Activated naive CD4-positive, alpha-beta T cell treated with anti-CD3 and anti-CD28 coated beads, Interleukin-2, amount 50 U/mL, for 24 hours (primary cell): Measurements from ENCODE around the gene BMPR1B.

Experiments used
- H3K27ac Mint-ChIP-seq: one replicate; pipeline ENCODE4 v1.8.0; 2021; ENCODE audit warnings: mild to moderate bottlenecking, mixed read lengths
- H3K27me3 Mint-ChIP-seq: one replicate; pipeline ENCODE4 v1.8.0; 2021; ENCODE audit warnings: mixed read lengths
- H3K36me3 Mint-ChIP-seq: one replicate; pipeline ENCODE4 v1.8.0; 2021; ENCODE audit warnings: mixed read lengths
- H3K4me1 Mint-ChIP-seq: one replicate; pipeline ENCODE4 v1.8.0; 2021; ENCODE audit warnings: mixed read lengths
- H3K4me3 Mint-ChIP-seq: one replicate; pipeline ENCODE4 v1.8.0; 2021; ENCODE audit warnings: mild to moderate bottlenecking, mixed read lengths
- H3K9me3 Mint-ChIP-seq: one replicate; pipeline ENCODE4 v1.8.0; 2021; ENCODE audit warnings: mixed read lengths

Gene BMPR1B

DNA sequence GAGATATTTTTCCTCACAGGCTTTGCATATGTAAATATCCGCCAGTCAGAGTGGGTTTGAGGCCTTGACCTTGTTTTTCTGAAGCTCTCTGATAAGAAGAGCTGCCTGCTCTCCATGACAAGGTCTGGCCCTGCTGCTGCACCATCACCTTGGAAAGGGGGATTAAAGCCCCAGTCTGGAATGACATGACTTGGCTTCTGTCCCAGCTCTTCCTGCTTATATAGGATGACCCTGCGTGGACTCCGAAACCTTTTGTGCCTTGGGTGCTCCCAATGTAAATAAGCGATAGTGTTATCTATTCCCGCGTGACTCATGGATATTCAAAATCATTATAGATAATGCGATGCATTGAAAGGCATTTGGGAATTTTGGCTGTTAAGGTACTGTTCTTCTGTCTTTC, 139.3 kb downstream of the BMPR1B start:
- Mint-ChIP-seq H3K4me3 (no peak overlapping the region), H3K9me3 (no peaks in the 10 kb centered on the region), H3K27me3 (no peaks in the 10 kb centered on the region), H3K4me1 (no peaks in the 10 kb centered on the region), H3K36me3 (no peaks in the 10 kb centered on the region), H3K27ac (no peak overlapping the region)

DNA sequence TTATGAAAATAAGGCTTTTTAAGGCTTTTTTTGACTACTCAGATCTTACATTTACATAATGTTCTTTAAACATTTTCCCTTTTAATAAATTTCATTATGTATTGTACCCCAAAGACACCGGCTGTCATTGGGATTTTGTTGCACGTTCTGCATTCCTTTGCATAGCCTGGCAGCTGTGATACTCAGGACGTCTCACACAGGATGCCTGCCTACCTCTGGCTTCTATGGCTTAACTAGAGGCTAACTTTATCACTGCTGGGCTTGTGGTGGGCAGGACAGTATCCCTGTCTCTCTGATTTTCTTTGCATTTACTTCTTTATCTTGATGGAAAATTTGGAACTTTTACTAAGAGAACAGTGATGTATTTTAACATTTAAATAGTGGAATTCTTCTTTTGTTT, 147.8 kb downstream of the BMPR1B start:
- Mint-ChIP-seq H3K9me3 (no peaks in the 10 kb centered on the region), H3K4me1 (no peaks in the 10 kb centered on the region), H3K36me3 (no peaks in the 10 kb centered on the region), H3K27ac (no peak overlapping the region), H3K27me3 (no peaks in the 10 kb centered on the region), H3K4me3 (no peak overlapping the region)

DNA sequence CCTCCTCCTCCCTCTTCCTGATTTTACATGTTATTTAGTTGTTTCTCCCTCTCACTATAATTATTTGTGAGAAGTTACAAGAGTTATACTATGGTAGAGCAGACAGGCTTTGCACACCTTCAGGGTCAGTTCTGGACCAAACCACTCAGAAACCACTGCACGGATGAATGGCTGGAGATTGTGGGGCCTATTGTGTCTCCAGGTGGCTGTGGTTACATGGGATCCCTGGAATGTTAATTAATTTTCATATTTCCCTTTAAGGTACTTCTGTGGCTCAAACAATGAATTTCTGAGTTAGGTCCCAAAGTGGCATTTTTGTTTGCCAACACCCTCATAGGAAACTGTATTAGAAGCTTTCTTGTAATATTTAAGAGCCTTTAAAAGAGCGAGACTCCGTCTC, 151.9 kb downstream of the BMPR1B start:
- H3K36me3 Mint-ChIP-seq: no peaks in the 10 kb centered on the region
- no peak overlapping the region for H3K4me3 Mint-ChIP-seq
- H3K4me1 Mint-ChIP-seq: peaks cover 3% of the 10 kb centered on the region
- H3K27me3 Mint-ChIP-seq: no peaks in the 10 kb centered on the region
- H3K27ac Mint-ChIP-seq: no peak overlapping the region
- peaks cover 4% of the 10 kb centered on the region for H3K9me3 Mint-ChIP-seq

DNA sequence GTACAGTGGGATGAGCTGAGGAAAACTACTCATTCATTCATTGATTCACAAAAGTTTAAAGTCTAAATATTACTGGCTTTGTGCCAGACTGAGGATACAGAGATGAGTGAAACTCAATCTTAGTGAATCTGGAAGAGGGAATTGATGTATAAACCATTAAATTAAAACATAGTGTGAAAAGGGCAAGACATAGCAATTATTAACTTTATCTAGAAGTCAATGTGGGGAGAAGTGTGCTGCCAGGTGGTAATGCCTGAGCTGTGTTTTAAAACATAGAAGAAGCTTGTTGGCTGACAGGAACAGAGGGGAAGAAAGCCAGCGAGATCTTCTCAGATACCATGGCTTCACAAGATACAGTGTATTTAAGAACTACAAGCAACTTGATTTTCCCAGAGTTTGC, 153.4 kb downstream of the BMPR1B start:
- Mint-ChIP-seq H3K36me3 (no peaks in the 10 kb centered on the region), H3K4me1 (peaks cover 3% of the 10 kb centered on the region), H3K27ac (no peak overlapping the region), H3K4me3 (no peak overlapping the region), H3K27me3 (no peaks in the 10 kb centered on the region), H3K9me3 (peaks cover 8% of the 10 kb centered on the region)

- no peaks in the 10 kb centered on the region for H3K27me3 Mint-ChIP-seq
These were observed 154.9 kb downstream of the BMPR1B start for GRCh38 chr4:94912606-94913005.

GRCh38 chr4:94913316-94913715, 155.6 kb downstream of the BMPR1B start:
- Mint-ChIP-seq H3K9me3 (peaks cover 20% of the 10 kb centered on the region), H3K4me3 (no peak overlapping the region), H3K27me3 (no peaks in the 10 kb centered on the region), H3K36me3 (no peaks in the 10 kb centered on the region), H3K4me1 (peaks cover 3% of the 10 kb centered on the region), H3K27ac (no peak overlapping the region)

More at GRCh38 chr4:94912606-94913005, 154.9 kb downstream of the BMPR1B start:
- Mint-ChIP-seq H3K27ac (no peak overlapping the region), H3K4me1 (peaks cover 3% of the 10 kb centered on the region), H3K36me3 (no peaks in the 10 kb centered on the region), H3K9me3 (peaks cover 18% of the 10 kb centered on the region), H3K4me3 (no peak overlapping the region)

DNA sequence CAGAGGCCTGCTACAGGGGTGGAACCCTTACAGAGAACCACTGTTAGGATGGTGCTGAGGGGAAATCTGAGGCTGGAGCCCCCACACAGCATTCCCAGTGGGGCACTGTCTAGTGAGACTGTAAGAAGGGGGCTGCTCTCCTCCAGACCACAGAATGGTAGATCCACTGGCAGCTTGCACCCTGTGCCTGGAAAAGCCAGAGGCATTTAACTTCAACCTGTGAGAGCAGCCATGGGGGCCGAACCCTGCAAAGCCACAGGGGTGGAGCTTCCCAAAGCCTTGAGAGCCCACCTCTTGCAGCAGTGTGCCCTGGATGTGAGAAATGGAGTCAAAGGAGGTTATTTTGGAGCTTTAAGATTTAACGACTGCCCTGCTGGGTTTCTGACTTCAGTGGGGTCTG, 159.4 kb downstream of the BMPR1B start:
- H3K36me3 Mint-ChIP-seq: no peaks in the 10 kb centered on the region
- H3K9me3 Mint-ChIP-seq: peaks cover 16% of the 10 kb centered on the region
- H3K27me3 Mint-ChIP-seq: no peaks in the 10 kb centered on the region
- no peak overlapping the region for H3K4me3 Mint-ChIP-seq
- H3K27ac Mint-ChIP-seq: no peak overlapping the region
- H3K4me1 Mint-ChIP-seq: peaks cover 3% of the 10 kb centered on the region

DNA sequence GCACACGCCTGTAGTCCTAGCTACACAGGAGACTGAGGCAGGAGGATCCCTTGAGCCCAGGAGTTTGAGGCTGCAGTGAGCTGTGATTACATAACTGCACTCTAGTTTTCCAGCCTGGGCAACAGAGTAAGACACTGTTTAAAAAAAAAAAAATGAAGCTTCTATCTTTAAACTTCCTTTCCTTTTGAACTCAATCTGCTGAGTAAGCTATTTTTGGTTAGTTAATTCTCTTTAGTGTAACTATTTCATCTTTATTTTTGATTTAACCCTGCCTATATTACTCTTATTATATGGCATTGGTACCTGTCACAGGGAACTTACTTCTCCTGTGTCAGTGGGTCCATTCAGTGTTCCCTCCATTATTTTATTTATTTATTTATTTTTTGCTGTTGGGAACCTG, 160.8 kb downstream of the BMPR1B start:
- Mint-ChIP-seq H3K4me3 (no peak overlapping the region), H3K27ac (no peak overlapping the region), H3K4me1 (peaks cover under 1% of the 10 kb centered on the region), H3K36me3 (no peaks in the 10 kb centered on the region), H3K27me3 (no peaks in the 10 kb centered on the region), H3K9me3 (peaks cover 16% of the 10 kb centered on the region)

- Mint-ChIP-seq H3K27me3 (no peaks in the 10 kb centered on the region), H3K9me3 (peaks cover 16% of the 10 kb centered on the region), H3K4me3 (no peak overlapping the region), H3K27ac (no peak overlapping the region), H3K4me1 (no peaks in the 10 kb centered on the region), H3K36me3 (no peaks in the 10 kb centered on the region)
These were observed 162.6 kb downstream of the BMPR1B start for GRCh38 chr4:94920369-94920768.

- H3K27ac Mint-ChIP-seq: no peak overlapping the region
- no peak overlapping the region for H3K4me3 Mint-ChIP-seq
- H3K36me3 Mint-ChIP-seq: no peaks in the 10 kb centered on the region
- H3K27me3 Mint-ChIP-seq: no peaks in the 10 kb centered on the region
- H3K9me3 Mint-ChIP-seq: no peaks in the 10 kb centered on the region
- no peaks in the 10 kb centered on the region for H3K4me1 Mint-ChIP-seq
These were observed 166.8 kb downstream of the BMPR1B start for GRCh38 chr4:94924566-94924965.

DNA sequence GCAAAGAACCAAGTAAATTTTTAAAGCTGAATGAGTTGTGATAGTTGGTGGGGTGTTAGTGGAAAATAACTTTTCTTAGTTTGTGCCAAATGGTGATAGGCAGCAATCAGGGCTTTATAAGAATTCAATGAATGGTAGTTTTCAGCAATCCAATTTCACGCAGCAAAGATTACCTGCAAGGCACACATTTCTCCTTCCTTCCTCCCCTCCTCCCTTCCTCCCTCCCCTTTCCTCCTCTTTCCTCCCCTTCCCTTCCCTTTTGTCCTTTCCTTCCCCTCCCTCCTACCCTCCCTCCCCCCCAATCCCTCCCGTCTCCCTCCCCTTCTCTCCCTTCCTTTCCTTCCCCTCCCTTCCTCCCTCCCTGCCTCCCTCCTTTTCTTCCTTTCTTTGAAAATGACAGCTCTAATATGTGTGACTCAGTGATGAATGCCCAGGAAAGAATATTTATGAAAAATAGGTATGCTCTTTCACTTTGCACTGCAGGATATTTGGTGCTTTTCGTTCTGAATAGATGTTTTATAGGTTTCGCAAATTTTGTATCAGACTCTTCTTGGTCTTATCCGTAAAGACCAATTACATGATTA, 168.1 kb downstream of the BMPR1B start:
- Mint-ChIP-seq H3K9me3 (no peaks in the 10 kb centered on the region), H3K4me3 (no peak overlapping the region), H3K27me3 (no peaks in the 10 kb centered on the region), H3K36me3 (no peaks in the 10 kb centered on the region), H3K4me1 (no peaks in the 10 kb centered on the region), H3K27ac (no peak overlapping the region)

DNA sequence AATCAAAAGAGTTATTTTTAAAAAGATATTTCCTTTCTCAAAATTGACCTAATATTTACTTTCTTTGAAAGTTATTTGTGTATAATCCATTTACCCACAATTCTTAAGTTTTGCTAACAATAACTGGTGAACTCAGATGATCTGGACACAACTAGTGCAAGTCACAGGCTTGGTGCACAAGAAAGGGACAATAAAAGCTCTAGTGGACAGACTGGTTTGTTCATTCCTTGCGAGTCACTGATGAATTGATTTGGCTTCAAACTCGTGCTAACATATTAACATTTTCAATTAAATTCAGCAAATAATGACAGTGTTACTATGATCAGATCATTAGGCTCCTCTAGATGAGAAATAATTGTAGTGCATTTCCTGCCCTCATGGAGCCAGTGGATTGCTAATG, 169.2 kb downstream of the BMPR1B start:
- H3K4me1 Mint-ChIP-seq: no peaks in the 10 kb centered on the region
- H3K4me3 Mint-ChIP-seq: no peak overlapping the region
- no peak overlapping the region for H3K27ac Mint-ChIP-seq
- H3K36me3 Mint-ChIP-seq: no peaks in the 10 kb centered on the region
- H3K27me3 Mint-ChIP-seq: no peaks in the 10 kb centered on the region
- no peaks in the 10 kb centered on the region for H3K9me3 Mint-ChIP-seq

GRCh38 chr4:94927696-94928095, 169.9 kb downstream of the BMPR1B start:
- no peaks in the 10 kb centered on the region for H3K9me3 Mint-ChIP-seq
- H3K4me3 Mint-ChIP-seq: no peak overlapping the region
- H3K27me3 Mint-ChIP-seq: no peaks in the 10 kb centered on the region
- H3K4me1 Mint-ChIP-seq: no peaks in the 10 kb centered on the region
- no peak overlapping the region for H3K27ac Mint-ChIP-seq
- H3K36me3 Mint-ChIP-seq: no peaks in the 10 kb centered on the region

GRCh38 chr4:94929696-94930095, 171.9 kb downstream of the BMPR1B start:
- Mint-ChIP-seq H3K27me3 (no peaks in the 10 kb centered on the region), H3K9me3 (no peaks in the 10 kb centered on the region), H3K36me3 (no peaks in the 10 kb centered on the region), H3K27ac (peak overlapping the region; percentile 0), H3K4me1 (no peaks in the 10 kb centered on the region), H3K4me3 (no peak overlapping the region)

- Mint-ChIP-seq H3K9me3 (no peaks in the 10 kb centered on the region), H3K27me3 (peaks cover 1% of the 10 kb centered on the region), H3K4me1 (no peaks in the 10 kb centered on the region), H3K4me3 (no peak overlapping the region), H3K27ac (no peak overlapping the region), H3K36me3 (no peaks in the 10 kb centered on the region)
These were observed 173.9 kb downstream of the BMPR1B start for GRCh38 chr4:94931626-94932025.

DNA sequence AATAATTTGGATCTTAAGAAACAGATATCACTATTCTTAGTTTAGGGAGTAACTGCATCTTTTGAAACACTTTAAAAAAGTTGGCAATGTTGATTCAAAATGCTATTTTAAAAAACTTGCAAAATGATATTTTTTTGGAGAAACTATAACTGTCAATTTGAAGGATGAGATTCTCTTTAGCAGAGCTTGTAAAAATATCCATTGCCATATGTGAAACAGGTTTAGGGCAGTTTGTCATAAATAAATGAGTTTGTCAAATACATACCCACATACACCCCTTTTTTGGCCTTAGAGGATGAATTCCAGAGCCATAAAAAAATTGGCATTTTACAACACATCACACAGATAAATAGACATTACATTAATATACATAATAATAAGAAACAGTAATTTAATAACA, 174.6 kb downstream of the BMPR1B start:
- no peak overlapping the region for H3K27ac Mint-ChIP-seq
- peaks cover 1% of the 10 kb centered on the region for H3K27me3 Mint-ChIP-seq
- no peaks in the 10 kb centered on the region for H3K4me1 Mint-ChIP-seq
- no peaks in the 10 kb centered on the region for H3K36me3 Mint-ChIP-seq
- no peaks in the 10 kb centered on the region for H3K9me3 Mint-ChIP-seq
- H3K4me3 Mint-ChIP-seq: no peak overlapping the region

DNA sequence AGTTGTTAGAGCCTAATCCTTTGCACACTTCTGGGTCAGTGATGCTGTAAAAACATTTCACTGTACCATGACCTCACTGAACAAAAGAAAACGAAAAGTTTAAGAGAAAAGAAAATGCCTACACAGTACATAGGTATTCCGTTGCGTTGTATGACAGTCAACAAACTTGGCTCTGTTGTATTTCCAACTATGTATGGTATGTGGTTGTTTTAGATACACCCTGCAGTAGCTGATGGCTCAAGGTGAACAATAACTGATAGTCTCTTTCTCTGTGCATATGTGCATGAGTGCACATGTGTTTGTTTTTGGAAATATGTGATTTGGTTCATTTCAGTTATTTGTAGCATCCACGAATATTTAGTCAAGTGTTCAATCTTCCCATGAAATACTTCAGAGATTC, 176.0 kb downstream of the BMPR1B start:
- no peaks in the 10 kb centered on the region for H3K36me3 Mint-ChIP-seq
- no peaks in the 10 kb centered on the region for H3K4me1 Mint-ChIP-seq

More for the DNA sequence above, 176.0 kb downstream of the BMPR1B start:
- no peak overlapping the region for H3K4me3 Mint-ChIP-seq
- H3K9me3 Mint-ChIP-seq: no peaks in the 10 kb centered on the region
- H3K27ac Mint-ChIP-seq: no peak overlapping the region
- H3K27me3 Mint-ChIP-seq: peaks cover 3% of the 10 kb centered on the region
